Heart left ventricle (tissue), 13 donors: ENCODE results near the gene SGO2.

Experiments used
- POLR2A ChIP-seq, 2 donors: fragments of 450-650 bp; IDR thresholded peaks; one replicate each; pipeline ENCODE4 v1.6.1; 2017; ENCODE audit warnings: antibody characterized with exemption in 2 of 2, mild to moderate bottlenecking in 2 of 2, moderate library complexity in 2 of 2
- TF ChIP-seq, protein P1 (sequence below), 12 donors: fragments of 200-600 bp; sonication (generic) in 4 of 12; IDR thresholded peaks; one replicate each; pipeline versions ENCODE4 v1.5.0 to v1.8.0; 2018 to 2022; ENCODE audit warnings: antibody characterized with exemption in 12 of 12, mild to moderate bottlenecking in 5 of 12
- donor health status: ischemic (EF 13 %, LVEDD 7.1; RV severe dilation, severe dysfunction).
- donor health status: DM: no; HTN: yes; CAD: no.
- donor health status: DM: no; HTN: no; CAD: no.
- donor health status: ischemic (EF 25% LVEDD 6.9; RV normal size, moderate dysfunction).
- donor health status: ischemic (EF 25% LVEDD 5.7; RV mildly dilated, moderate dysfunction).
- donor health status: ischemic (EF 35%, LVEDD 5.7; RV mildly dilated, moderate dysfunction).
- donor health status: nonischemic (EF 11% LVEDD 7.7; RV severe dilation, severe dysfunction).
- donor health status: DM: yes; HTN: yes; CAD: no.
- donor health status: PGD.
- donor health status: ischemic (EF 29% LVEDD 5.4; RV normal size, mild dysfunction).
- donor health status: nonischemic (EF 23%, LVEDD 6.1; RV moderate dilation, normal function).

DNA sequence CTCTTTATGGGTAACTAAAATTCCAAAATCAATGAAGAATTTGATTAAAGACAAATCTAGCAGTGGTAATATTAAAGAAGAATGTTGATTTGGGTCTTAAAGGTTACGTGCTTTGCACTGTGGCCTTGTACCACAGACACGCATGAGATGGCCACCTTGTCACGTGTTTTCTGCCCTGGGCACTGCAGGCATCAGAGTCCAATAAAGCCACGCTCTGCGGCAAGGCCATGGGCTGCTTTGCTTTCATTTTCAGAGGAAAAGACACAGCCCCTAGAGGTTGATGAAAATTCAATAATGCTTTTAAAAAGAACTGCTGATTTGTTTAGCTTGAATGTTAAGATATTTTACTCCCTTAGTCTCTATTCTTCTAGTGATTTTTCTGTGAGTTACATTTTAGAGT, 90.2 kb downstream of the SGO2 start:
- TF ChIP-seq, protein P1, sequence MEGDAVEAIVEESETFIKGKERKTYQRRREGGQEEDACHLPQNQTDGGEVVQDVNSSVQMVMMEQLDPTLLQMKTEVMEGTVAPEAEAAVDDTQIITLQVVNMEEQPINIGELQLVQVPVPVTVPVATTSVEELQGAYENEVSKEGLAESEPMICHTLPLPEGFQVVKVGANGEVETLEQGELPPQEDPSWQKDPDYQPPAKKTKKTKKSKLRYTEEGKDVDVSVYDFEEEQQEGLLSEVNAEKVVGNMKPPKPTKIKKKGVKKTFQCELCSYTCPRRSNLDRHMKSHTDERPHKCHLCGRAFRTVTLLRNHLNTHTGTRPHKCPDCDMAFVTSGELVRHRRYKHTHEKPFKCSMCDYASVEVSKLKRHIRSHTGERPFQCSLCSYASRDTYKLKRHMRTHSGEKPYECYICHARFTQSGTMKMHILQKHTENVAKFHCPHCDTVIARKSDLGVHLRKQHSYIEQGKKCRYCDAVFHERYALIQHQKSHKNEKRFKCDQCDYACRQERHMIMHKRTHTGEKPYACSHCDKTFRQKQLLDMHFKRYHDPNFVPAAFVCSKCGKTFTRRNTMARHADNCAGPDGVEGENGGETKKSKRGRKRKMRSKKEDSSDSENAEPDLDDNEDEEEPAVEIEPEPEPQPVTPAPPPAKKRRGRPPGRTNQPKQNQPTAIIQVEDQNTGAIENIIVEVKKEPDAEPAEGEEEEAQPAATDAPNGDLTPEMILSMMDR (IDR thresholded peaks at IDR 0.05) = no peak
- TF ChIP-seq POLR2A (IDR thresholded peaks at IDR 0.05) = no peak
